ENCODE data around the gene TGFA.

The TGFA gene

GRCh38 chr2:70508711-70509462, 44.7 kb downstream of the TGFA start:
- no peak overlapping the region for H3K27ac ChIP-seq (replicated peaks; ENCODE audit: low read length)
- H3K4ac ChIP-seq (ENCODE audit: low read length): no peak overlapping the region
- no peak overlapping the region for H3K4me3 ChIP-seq (ENCODE audit: low read length in 2 of 2)
- peaks cover 0 to 2% of the 10 kb centered on the region in 2 donors for H3K4me1 ChIP-seq (ENCODE audit: control insufficient read depth in 2 of 2, insufficient read depth in 1 of 2, low read depth in 1 of 2, low read length in 2 of 2)
- no peak overlapping the region for H2AK5ac ChIP-seq (ENCODE audit: low read depth, low read length)
- H3K79me1 ChIP-seq (ENCODE audit: low read depth, low read length): no peaks in the 10 kb centered on the region
- H2BK5ac ChIP-seq (ENCODE audit: low read length): no peak overlapping the region
- H3K4me2 ChIP-seq (ENCODE audit: insufficient read depth, low read length, poor library complexity, severe bottlenecking): no peak overlapping the region
- H2BK12ac ChIP-seq (ENCODE audit: low read length): no peak overlapping the region
- no peak overlapping the region for H4K91ac ChIP-seq (ENCODE audit: low read depth, low read length, poor library complexity)
- H2AFZ ChIP-seq (ENCODE audit: low read length): no peak overlapping the region
- H3K9ac ChIP-seq (ENCODE audit: low read depth, low read length, poor library complexity): no peak overlapping the region
- no peak overlapping the region for H3K18ac ChIP-seq (ENCODE audit: low read length)
- H3K23ac ChIP-seq (ENCODE audit: low read depth, low read length, poor library complexity): no peak overlapping the region
- no peak overlapping the region for H4K8ac ChIP-seq (ENCODE audit: low read depth, low read length)
- no peak for DNase-seq (ENCODE audit: low spot score)
- no peak overlapping the region for H2BK15ac ChIP-seq (ENCODE audit: low read length)
- peaks cover 0 to 19% (median 0%) of the 10 kb centered on the region in 3 experiments for H3K27me3 ChIP-seq (ENCODE audit: control insufficient read depth in 3 of 3, insufficient read depth in 3 of 3, low read depth in 1 of 3, low read length in 3 of 3)
- WGBS, 2 donors (ENCODE audit: extremely low coverage in 2 of 2, insufficient read length in 2 of 2, insufficient replicate concordance in 1 of 2): no CpG with 5 or more reads among the region's 7 CpGs
- no peaks in the 10 kb centered on the region for H3K9me3 ChIP-seq (replicated peaks in 1 of 2; ENCODE audit: control insufficient read depth in 2 of 2, insufficient read depth in 1 of 2, low read depth in 1 of 2, low read length in 2 of 2)
- H3K36me3 ChIP-seq (replicated peaks in 1 of 2; ENCODE audit: control insufficient read depth in 2 of 2, insufficient read depth in 2 of 2, low read length in 2 of 2): no peaks in the 10 kb centered on the region
- no peak overlapping the region for H2BK120ac ChIP-seq (ENCODE audit: low read depth, low read length)
- H3K14ac ChIP-seq (ENCODE audit: low read length): no peak overlapping the region

DNA sequence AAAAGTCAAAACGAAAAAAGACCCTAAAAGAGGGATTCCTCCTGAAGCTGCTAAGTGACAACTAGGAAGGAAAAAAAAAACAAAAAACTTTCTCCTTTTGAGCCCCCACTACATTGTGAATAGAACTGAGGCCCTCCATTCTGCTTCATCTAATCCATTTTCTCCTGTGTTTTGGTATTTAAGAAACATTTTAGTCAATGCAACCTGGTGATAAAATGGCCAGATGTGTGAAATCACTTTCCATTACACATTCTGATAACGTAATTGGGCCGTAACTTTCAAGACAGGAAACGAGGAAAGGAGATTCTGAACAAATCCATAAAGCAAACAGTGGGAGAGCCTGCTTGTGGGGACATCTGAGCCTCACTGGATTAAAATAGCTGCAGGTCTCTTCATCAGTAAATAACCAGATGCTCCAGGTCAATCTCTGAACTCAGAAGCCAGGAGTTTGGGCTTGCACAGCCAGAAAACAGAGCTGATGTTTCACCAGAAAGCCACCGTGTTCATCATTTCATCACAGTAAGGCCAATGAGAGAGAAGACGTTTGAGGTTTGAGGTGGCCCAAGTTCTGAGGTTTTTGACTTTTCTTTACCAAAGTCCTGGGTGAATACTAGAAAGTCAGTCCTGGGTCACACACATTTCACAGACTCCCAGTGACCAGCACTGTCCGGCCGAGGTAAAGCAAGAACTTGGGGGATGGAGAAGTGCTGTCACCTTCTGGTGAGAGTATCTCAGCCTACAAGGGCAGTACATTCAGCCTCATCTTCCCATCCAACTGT, 47.8 kb downstream of the TGFA start:
- H3K27me3 ChIP-seq (ENCODE audit: control insufficient read depth in 3 of 3, insufficient read depth in 3 of 3, low read depth in 1 of 3, low read length in 3 of 3): peaks cover 0 to 19% (median 0%) of the 10 kb centered on the region in 3 experiments
- no peaks in the 10 kb centered on the region for H3K79me1 ChIP-seq (ENCODE audit: low read depth, low read length)
- no peaks in the 10 kb centered on the region for H3K36me3 ChIP-seq (replicated peaks in 1 of 2; ENCODE audit: control insufficient read depth in 2 of 2, insufficient read depth in 2 of 2, low read length in 2 of 2)
- H2BK120ac ChIP-seq (ENCODE audit: low read depth, low read length): no peak overlapping the region
- H3K4me3 ChIP-seq (ENCODE audit: low read length in 2 of 2): no peak overlapping the region
- WGBS, 2 donors (ENCODE audit: extremely low coverage in 2 of 2, insufficient read length in 2 of 2, insufficient replicate concordance in 1 of 2): no CpG with 5 or more reads among the region's 8 CpGs
- H3K4ac ChIP-seq (ENCODE audit: low read length): no peak overlapping the region
- no peak overlapping the region for H3K18ac ChIP-seq (ENCODE audit: low read length)
- H3K14ac ChIP-seq (ENCODE audit: low read length): no peak overlapping the region
- H3K9me3 ChIP-seq (replicated peaks in 1 of 2; ENCODE audit: control insufficient read depth in 2 of 2, insufficient read depth in 1 of 2, low read depth in 1 of 2, low read length in 2 of 2): no peaks in the 10 kb centered on the region
- H4K91ac ChIP-seq (ENCODE audit: low read depth, low read length, poor library complexity): no peak overlapping the region
- no peak overlapping the region for H3K4me2 ChIP-seq (ENCODE audit: insufficient read depth, low read length, poor library complexity, severe bottlenecking)
- H2AFZ ChIP-seq (ENCODE audit: low read length): no peak overlapping the region
- H3K4me1 ChIP-seq (ENCODE audit: control insufficient read depth in 2 of 2, insufficient read depth in 1 of 2, low read depth in 1 of 2, low read length in 2 of 2): peaks cover 0 to 2% of the 10 kb centered on the region in 2 donors
- no peak overlapping the region for H2BK12ac ChIP-seq (ENCODE audit: low read length)
- no peak overlapping the region for H2BK5ac ChIP-seq (ENCODE audit: low read length)
- DNase-seq (ENCODE audit: low spot score): no peak
- no peak overlapping the region for H3K27ac ChIP-seq (replicated peaks; ENCODE audit: low read length)
- H4K8ac ChIP-seq (ENCODE audit: low read depth, low read length): no peak overlapping the region
- no peak overlapping the region for H2BK15ac ChIP-seq (ENCODE audit: low read length)
- no peak overlapping the region for H3K9ac ChIP-seq (ENCODE audit: low read depth, low read length, poor library complexity)
- no peak overlapping the region for H2AK5ac ChIP-seq (ENCODE audit: low read depth, low read length)
- no peak overlapping the region for H3K23ac ChIP-seq (ENCODE audit: low read depth, low read length, poor library complexity)

DNA sequence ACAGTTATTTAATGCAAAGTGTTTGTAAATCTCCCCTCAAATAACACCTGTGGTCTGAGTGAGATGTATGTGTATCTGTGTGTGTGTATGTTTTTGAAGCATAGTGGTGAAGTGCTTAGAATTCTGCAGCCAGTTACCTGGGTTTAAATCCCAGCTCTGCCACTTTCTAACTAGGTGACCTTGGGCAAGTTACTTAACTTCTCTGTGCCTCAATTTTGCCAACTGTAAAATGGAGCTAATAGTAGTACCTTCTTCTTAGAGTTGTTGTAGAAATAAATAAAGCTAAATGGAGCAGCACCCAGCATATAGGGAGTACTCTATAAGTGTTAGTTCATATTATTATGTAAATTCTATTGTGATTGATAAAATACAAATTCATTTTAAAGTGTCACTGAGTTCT, 48.9 kb downstream of the TGFA start:
- Histone ChIP-seq H3K27me3 (ENCODE audit: control insufficient read depth in 3 of 3, insufficient read depth in 3 of 3, low read depth in 1 of 3, low read length in 3 of 3) (peaks cover 0 to 16% (median 0%) of the 10 kb centered on the region in 3 experiments), H3K4ac (ENCODE audit: low read length) (no peak overlapping the region)

GRCh38 chr2:70503896-70504295, 49.7 kb downstream of the TGFA start:
- Histone ChIP-seq H3K4ac (ENCODE audit: low read length) (no peak overlapping the region), H3K4me3 (ENCODE audit: low read length in 2 of 2) (no peak overlapping the region), H2BK12ac (ENCODE audit: low read length) (no peak overlapping the region), H3K27ac (replicated peaks; ENCODE audit: low read length) (no peak overlapping the region), H3K23ac (ENCODE audit: low read depth, low read length, poor library complexity) (no peak overlapping the region), H4K8ac (ENCODE audit: low read depth, low read length) (no peak overlapping the region), H2AK5ac (ENCODE audit: low read depth, low read length) (no peak overlapping the region), H3K9ac (ENCODE audit: low read depth, low read length, poor library complexity) (no peak overlapping the region), H3K27me3 (ENCODE audit: control insufficient read depth in 3 of 3, insufficient read depth in 3 of 3, low read depth in 1 of 3, low read length in 3 of 3) (peaks cover 0 to 11% (median 0%) of the 10 kb centered on the region in 3 experiments), H3K36me3 (replicated peaks in 1 of 2; ENCODE audit: control insufficient read depth in 2 of 2, insufficient read depth in 2 of 2, low read length in 2 of 2) (no peaks in the 10 kb centered on the region), H3K4me1 (ENCODE audit: control insufficient read depth in 2 of 2, insufficient read depth in 1 of 2, low read depth in 1 of 2, low read length in 2 of 2) (no peaks in the 10 kb centered on the region), H4K91ac (ENCODE audit: low read depth, low read length, poor library complexity) (no peak overlapping the region), H2BK5ac (ENCODE audit: low read length) (no peak overlapping the region), H3K79me1 (ENCODE audit: low read depth, low read length) (no peaks in the 10 kb centered on the region), H3K18ac (ENCODE audit: low read length) (no peak overlapping the region), H2BK15ac (ENCODE audit: low read length) (no peak overlapping the region), H3K4me2 (ENCODE audit: insufficient read depth, low read length, poor library complexity, severe bottlenecking) (no peak overlapping the region), H3K14ac (ENCODE audit: low read length) (no peak overlapping the region), H3K9me3 (replicated peaks in 1 of 2; ENCODE audit: control insufficient read depth in 2 of 2, insufficient read depth in 1 of 2, low read depth in 1 of 2, low read length in 2 of 2) (no peaks in the 10 kb centered on the region), H2AFZ (ENCODE audit: low read length) (no peak overlapping the region), H2BK120ac (ENCODE audit: low read depth, low read length) (no peak overlapping the region)
- no peak for DNase-seq (ENCODE audit: low spot score)
- WGBS, 2 donors (ENCODE audit: extremely low coverage in 2 of 2, insufficient read length in 2 of 2, insufficient replicate concordance in 1 of 2): no CpG with 5 or more reads among the region's 4 CpGs

More for the DNA sequence above, 48.9 kb downstream of the TGFA start:
- no peaks in the 10 kb centered on the region for H3K79me1 ChIP-seq (ENCODE audit: low read depth, low read length)
- no peak overlapping the region for H3K4me3 ChIP-seq (ENCODE audit: low read length in 2 of 2)
- no peak overlapping the region for H3K27ac ChIP-seq (replicated peaks; ENCODE audit: low read length)
- peaks cover 0 to 2% of the 10 kb centered on the region in 2 donors for H3K4me1 ChIP-seq (ENCODE audit: control insufficient read depth in 2 of 2, insufficient read depth in 1 of 2, low read depth in 1 of 2, low read length in 2 of 2)
- no peak overlapping the region for H2BK5ac ChIP-seq (ENCODE audit: low read length)
- no peak overlapping the region for H2BK15ac ChIP-seq (ENCODE audit: low read length)
- H3K9ac ChIP-seq (ENCODE audit: low read depth, low read length, poor library complexity): no peak overlapping the region
- no peak overlapping the region for H3K4me2 ChIP-seq (ENCODE audit: insufficient read depth, low read length, poor library complexity, severe bottlenecking)
- no peak overlapping the region for H2BK120ac ChIP-seq (ENCODE audit: low read depth, low read length)
- no peak overlapping the region for H4K8ac ChIP-seq (ENCODE audit: low read depth, low read length)
- H2AFZ ChIP-seq (ENCODE audit: low read length): no peak overlapping the region
- no peak overlapping the region for H3K18ac ChIP-seq (ENCODE audit: low read length)
- H3K36me3 ChIP-seq (replicated peaks in 1 of 2; ENCODE audit: control insufficient read depth in 2 of 2, insufficient read depth in 2 of 2, low read length in 2 of 2): no peaks in the 10 kb centered on the region
- no peak for DNase-seq (ENCODE audit: low spot score)
- H4K91ac ChIP-seq (ENCODE audit: low read depth, low read length, poor library complexity): no peak overlapping the region
- H3K14ac ChIP-seq (ENCODE audit: low read length): no peak overlapping the region
- no peak overlapping the region for H2AK5ac ChIP-seq (ENCODE audit: low read depth, low read length)
- no peak overlapping the region for H3K23ac ChIP-seq (ENCODE audit: low read depth, low read length, poor library complexity)
- no peaks in the 10 kb centered on the region for H3K9me3 ChIP-seq (replicated peaks in 1 of 2; ENCODE audit: control insufficient read depth in 2 of 2, insufficient read depth in 1 of 2, low read depth in 1 of 2, low read length in 2 of 2)
- H2BK12ac ChIP-seq (ENCODE audit: low read length): no peak overlapping the region
